Panc1 (cell line): ENCODE measurements around the gene DIAPH1. TPM values are rescaled to one million over a fixed set of nuclear protein-coding genes. Genes with fewer than 3 reads are reported as not detected.

Experiments used
- ATAC-seq: fragments of 200-7000 bp; cut with Tn5 transposase; 2 replicates; pipeline ENCODE4 v1.9.1; 2020; ENCODE audit warnings: mild to moderate bottlenecking, moderate library complexity
- BruUV-seq: library from RNA; stranded (reverse); fragments of 400-500 nt; replicated peaks from 2 replicates; lab custom pipeline; 2021; lab: Mats Ljungman, UMichigan
- CTCF ChIA-PET: fragments of 300-600 bp; sonication (Branson Sonifier 250); formaldehyde crosslinking; loops from one replicate; lab custom pipeline; 2022; ENCODE audit warnings: antibody characterized with exemption; lab: Charles Lee
- POLR2A ChIA-PET: fragments of 300-600 bp; sonication (Branson Sonifier 250); formaldehyde crosslinking; loops from one replicate; lab custom pipeline; 2022; ENCODE audit warnings: antibody characterized with exemption; lab: Charles Lee
- DNase-seq: peaks from one replicate; pipeline ENCODE4 v3.0.0-alpha.2; 2010; ENCODE audit warnings: low read depth, low spot score
- H3K27ac ChIP-seq: 2 replicates; pipeline ENCODE4 v1.5.1; 2011; ENCODE audit warnings: mild to moderate bottlenecking, low read length, inconsistent platforms
- H3K27me3 ChIP-seq: fragments of 200-500 bp; sonication (Bioruptor generic); 2 replicates; pipeline ENCODE4 v1.6.0; 2014; ENCODE audit warnings: low read length, inconsistent platforms; ENCODE audit not compliant: control insufficient read depth, insufficient read depth
- H3K36me3 ChIP-seq: fragments of 200-500 bp; sonication (Bioruptor generic); 2 replicates; pipeline ENCODE4 v1.5.1; 2014; ENCODE audit warnings: inconsistent platforms, mild to moderate bottlenecking, low read length, moderate library complexity; ENCODE audit not compliant: control insufficient read depth, insufficient read depth
- H3K4me1 ChIP-seq: 2 replicates; pipeline ENCODE4 v1.5.1; 2011; ENCODE audit warnings: inconsistent platforms, mild to moderate bottlenecking, low read length, moderate library complexity; ENCODE audit not compliant: control insufficient read depth, insufficient read depth
- H3K4me3 ChIP-seq, 2 experiments: 2 replicates each; pipeline ENCODE4 v1.5.1; 2011 to 2012; ENCODE audit warnings: low read depth in 2 of 2, low read length in 2 of 2, mild to moderate bottlenecking in 2 of 2, inconsistent platforms in 1 of 2, moderate library complexity in 1 of 2
- H3K9me3 ChIP-seq: fragments of 200-500 bp; sonication (Bioruptor generic); 2 replicates; pipeline ENCODE4 v1.5.1; 2014; ENCODE audit warnings: low read depth, mild to moderate bottlenecking, inconsistent platforms, low read length, moderate library complexity; ENCODE audit not compliant: control insufficient read depth, insufficient read depth
- POLR2AphosphoS5 ChIP-seq: IDR thresholded peaks from 2 replicates; pipeline ENCODE4 v1.6.1; 2012; ENCODE audit warnings: mild to moderate bottlenecking, low read depth, low read length, moderate library complexity
- SIN3A ChIP-seq: IDR thresholded peaks from 2 replicates; pipeline ENCODE4 v1.6.1; 2012; ENCODE audit warnings: low read depth, mild to moderate bottlenecking, low read length, moderate library complexity, borderline replicate concordance; ENCODE audit not compliant: insufficient read depth
- TCF7L2 ChIP-seq: IDR thresholded peaks from 2 replicates; pipeline ENCODE4 v1.6.1; 2011; ENCODE audit warnings: mild to moderate bottlenecking, low read depth, low read length, inconsistent platforms
- in situ Hi-C: cut with HindIII; loops from 2 replicates; pipeline ENCODE4 v1.10.0; 2016; ENCODE audit warnings: low sequenced_read_pairs, low pct_unique_long_range_greater_than_20kb
- intact Hi-C: fragments of 100-400 bp; cut with micrococcal nuclease; formaldehyde crosslinking; loops from one replicate; pipeline ENCODE4 v1.10.0; 2022; ENCODE audit not compliant: unreplicated experiment
- total RNA-seq: library from RNA; stranded (reverse); gene quantifications from one replicate; pipeline ENCODE4 v1.2.1, GENCODE V29; 2021; ENCODE audit not compliant: unreplicated experiment
- TF ChIP-seq, protein P1 (sequence below): fragments of 450-650 bp; IDR thresholded peaks from 2 replicates; pipeline ENCODE4 v1.5.1; 2017; ENCODE audit warnings: mild to moderate bottlenecking
- TF ChIP-seq, protein P2 (sequence below), 2 experiments: IDR thresholded peaks; 2 replicates each; pipeline ENCODE4 v1.6.1; 2011 to 2012; ENCODE audit warnings: low read depth in 2 of 2, control low read depth in 1 of 2, low read length in 1 of 2, mild to moderate bottlenecking in 1 of 2, moderate library complexity in 1 of 2; ENCODE audit not compliant: insufficient read depth in 1 of 2

The DIAPH1 gene
- total RNA-seq, 1 experiment from 2014 or later, result 155 TPM

DNA sequence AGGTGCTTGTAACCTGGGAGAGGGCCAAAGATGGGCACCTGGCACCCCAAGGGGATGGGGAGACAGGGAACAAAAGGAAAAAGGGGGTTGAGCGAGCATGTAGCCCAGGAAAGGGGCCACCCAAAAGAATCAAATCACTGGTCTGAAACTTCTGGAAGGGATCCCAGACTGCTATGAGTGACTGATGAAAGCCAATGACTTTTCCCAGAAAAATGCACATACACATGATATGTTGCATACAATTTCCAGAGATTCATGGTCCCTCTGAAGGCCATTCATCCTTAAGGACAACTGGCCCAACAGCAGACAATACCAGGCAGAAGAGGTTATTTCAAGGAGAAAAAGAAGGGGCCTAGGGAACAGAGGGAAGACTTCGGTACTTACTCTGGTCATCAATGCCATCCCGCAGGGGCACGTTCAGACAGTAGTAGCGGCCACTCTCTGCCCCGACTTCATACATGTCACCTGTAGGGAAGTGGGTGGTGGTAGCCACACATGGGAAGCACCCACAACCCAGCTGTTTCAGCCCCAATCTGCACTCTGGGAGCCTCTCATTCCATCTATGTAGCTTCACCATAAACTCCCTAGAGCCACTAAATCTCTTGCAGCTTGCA lies 9.5 kb upstream of the DIAPH1 start:
- Histone ChIP-seq H3K4me1 (no peaks in the 10 kb centered on the region), H3K27ac (no peak overlapping the region), H3K9me3 (no peaks in the 10 kb centered on the region), H3K4me3 (no peak overlapping the region), H3K36me3 (peaks cover 15% of the 10 kb centered on the region), H3K27me3 (no peaks in the 10 kb centered on the region)
- BruUV-seq, result no TSS peak
- CTCF ChIA-PET, result no interaction called here
- intact Hi-C loops (no loop called here), in situ Hi-C loops (no loop called here)
- POLR2A ChIA-PET, result no interaction called here
- ATAC-seq (no peak), DNase-seq (no peak)
- TF ChIP-seq, protein P1, sequence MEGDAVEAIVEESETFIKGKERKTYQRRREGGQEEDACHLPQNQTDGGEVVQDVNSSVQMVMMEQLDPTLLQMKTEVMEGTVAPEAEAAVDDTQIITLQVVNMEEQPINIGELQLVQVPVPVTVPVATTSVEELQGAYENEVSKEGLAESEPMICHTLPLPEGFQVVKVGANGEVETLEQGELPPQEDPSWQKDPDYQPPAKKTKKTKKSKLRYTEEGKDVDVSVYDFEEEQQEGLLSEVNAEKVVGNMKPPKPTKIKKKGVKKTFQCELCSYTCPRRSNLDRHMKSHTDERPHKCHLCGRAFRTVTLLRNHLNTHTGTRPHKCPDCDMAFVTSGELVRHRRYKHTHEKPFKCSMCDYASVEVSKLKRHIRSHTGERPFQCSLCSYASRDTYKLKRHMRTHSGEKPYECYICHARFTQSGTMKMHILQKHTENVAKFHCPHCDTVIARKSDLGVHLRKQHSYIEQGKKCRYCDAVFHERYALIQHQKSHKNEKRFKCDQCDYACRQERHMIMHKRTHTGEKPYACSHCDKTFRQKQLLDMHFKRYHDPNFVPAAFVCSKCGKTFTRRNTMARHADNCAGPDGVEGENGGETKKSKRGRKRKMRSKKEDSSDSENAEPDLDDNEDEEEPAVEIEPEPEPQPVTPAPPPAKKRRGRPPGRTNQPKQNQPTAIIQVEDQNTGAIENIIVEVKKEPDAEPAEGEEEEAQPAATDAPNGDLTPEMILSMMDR, result no peak
- TF ChIP-seq SIN3A (no peak), TCF7L2 (no peak), POLR2AphosphoS5 (no peak)
- TF ChIP-seq, protein P2, sequence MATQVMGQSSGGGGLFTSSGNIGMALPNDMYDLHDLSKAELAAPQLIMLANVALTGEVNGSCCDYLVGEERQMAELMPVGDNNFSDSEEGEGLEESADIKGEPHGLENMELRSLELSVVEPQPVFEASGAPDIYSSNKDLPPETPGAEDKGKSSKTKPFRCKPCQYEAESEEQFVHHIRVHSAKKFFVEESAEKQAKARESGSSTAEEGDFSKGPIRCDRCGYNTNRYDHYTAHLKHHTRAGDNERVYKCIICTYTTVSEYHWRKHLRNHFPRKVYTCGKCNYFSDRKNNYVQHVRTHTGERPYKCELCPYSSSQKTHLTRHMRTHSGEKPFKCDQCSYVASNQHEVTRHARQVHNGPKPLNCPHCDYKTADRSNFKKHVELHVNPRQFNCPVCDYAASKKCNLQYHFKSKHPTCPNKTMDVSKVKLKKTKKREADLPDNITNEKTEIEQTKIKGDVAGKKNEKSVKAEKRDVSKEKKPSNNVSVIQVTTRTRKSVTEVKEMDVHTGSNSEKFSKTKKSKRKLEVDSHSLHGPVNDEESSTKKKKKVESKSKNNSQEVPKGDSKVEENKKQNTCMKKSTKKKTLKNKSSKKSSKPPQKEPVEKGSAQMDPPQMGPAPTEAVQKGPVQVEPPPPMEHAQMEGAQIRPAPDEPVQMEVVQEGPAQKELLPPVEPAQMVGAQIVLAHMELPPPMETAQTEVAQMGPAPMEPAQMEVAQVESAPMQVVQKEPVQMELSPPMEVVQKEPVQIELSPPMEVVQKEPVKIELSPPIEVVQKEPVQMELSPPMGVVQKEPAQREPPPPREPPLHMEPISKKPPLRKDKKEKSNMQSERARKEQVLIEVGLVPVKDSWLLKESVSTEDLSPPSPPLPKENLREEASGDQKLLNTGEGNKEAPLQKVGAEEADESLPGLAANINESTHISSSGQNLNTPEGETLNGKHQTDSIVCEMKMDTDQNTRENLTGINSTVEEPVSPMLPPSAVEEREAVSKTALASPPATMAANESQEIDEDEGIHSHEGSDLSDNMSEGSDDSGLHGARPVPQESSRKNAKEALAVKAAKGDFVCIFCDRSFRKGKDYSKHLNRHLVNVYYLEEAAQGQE (IDR thresholded peaks at IDR 0.05; ENCODE audit: insufficient read depth in 1 of 2, low read depth in 2 of 2, low read length in 1 of 2), result no peak

DNA sequence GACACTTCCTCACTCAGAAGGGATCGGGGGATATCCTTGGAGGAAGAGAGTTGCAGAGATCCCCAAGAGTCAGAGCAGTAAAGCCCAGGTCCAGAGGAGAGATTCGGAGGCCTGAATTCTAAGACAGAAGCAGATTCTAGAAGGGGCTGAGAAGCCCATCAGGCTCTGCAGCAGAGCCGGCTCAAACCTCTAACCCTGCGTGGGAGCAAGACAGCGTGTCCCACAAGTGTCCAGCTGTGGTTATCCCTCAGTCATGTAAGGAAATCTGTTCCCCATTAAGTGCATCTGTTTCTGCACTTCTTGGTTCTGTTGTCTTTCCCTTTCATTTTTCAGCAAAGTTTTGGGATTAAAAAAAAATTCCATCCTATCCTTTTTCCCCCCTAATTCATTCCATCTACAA lies 4.8 kb upstream of the DIAPH1 start:
- Histone ChIP-seq H3K4me1 (peaks cover 4% of the 10 kb centered on the region), H3K4me3 (no peak overlapping the region), H3K9me3 (no peaks in the 10 kb centered on the region), H3K27ac (no peak overlapping the region), H3K27me3 (no peaks in the 10 kb centered on the region), H3K36me3 (peaks cover 13% of the 10 kb centered on the region)
- no peak for TF ChIP-seq TCF7L2
- TF ChIP-seq SIN3A, result no peak
- no peak for TF ChIP-seq POLR2AphosphoS5
- TF ChIP-seq, protein P1, result no peak
- TF ChIP-seq, protein P2 (IDR thresholded peaks at IDR 0.05; ENCODE audit: insufficient read depth in 1 of 2, low read depth in 2 of 2, low read length in 1 of 2), result no peak
- DNase-seq (no peak), ATAC-seq (no peak)
- in situ Hi-C loops (no loop called here), intact Hi-C loops (no loop called here)
- ChIA-PET POLR2A (no interaction called here), CTCF (no interaction called here)
- no TSS peak for BruUV-seq
